Hematopoietic multipotent progenitor cell treated with erythropoietin and hydrocortisone succinate and interleukin-3 and kit ligand, for 8 days (in vitro differentiated cells): ENCODE measurements around the gene SH3GL2.

Experiments
- DNase-seq: peaks from one replicate; pipeline ENCODE4 v3.0.0-alpha.2; 2015

Gene SH3GL2

GRCh38 chr9:17611917-17612316 is 33.1 kb downstream of the SH3GL2 start:
- DNase-seq, result no peak

- no peak for DNase-seq
Observed at GRCh38 chr9:17613758-17614157, 34.9 kb downstream of the SH3GL2 start.

- no peak for DNase-seq
Observed at GRCh38 chr9:17614250-17614649, 35.4 kb downstream of the SH3GL2 start.

- no peak for DNase-seq
Observed at GRCh38 chr9:17614903-17615302, 36.0 kb downstream of the SH3GL2 start.

- DNase-seq, result no peak
Observed at GRCh38 chr9:17622141-17622540, 43.3 kb downstream of the SH3GL2 start.

GRCh38 chr9:17622749-17623148 is 43.9 kb downstream of the SH3GL2 start:
- no peak for DNase-seq

GRCh38 chr9:17623965-17624364 is 45.1 kb downstream of the SH3GL2 start:
- no peak for DNase-seq

- DNase-seq, result no peak
Observed at GRCh38 chr9:17624571-17624970, 45.7 kb downstream of the SH3GL2 start.

GRCh38 chr9:17625644-17626388 is 47.0 kb downstream of the SH3GL2 start:
- no peak for DNase-seq

GRCh38 chr9:17627641-17628040 is 48.8 kb downstream of the SH3GL2 start:
- DNase-seq, result no peak

- DNase-seq, result no peak
Observed at GRCh38 chr9:17628624-17629023, 49.8 kb downstream of the SH3GL2 start.

- DNase-seq, result no peak
Observed at GRCh38 chr9:17630531-17630949, 51.7 kb downstream of the SH3GL2 start.

GRCh38 chr9:17631396-17631795 is 52.5 kb downstream of the SH3GL2 start:
- no peak for DNase-seq

- no peak for DNase-seq
Observed at GRCh38 chr9:17632994-17633393, 54.1 kb downstream of the SH3GL2 start.

- DNase-seq, result no peak
Observed at GRCh38 chr9:17635115-17635890, 56.4 kb downstream of the SH3GL2 start.

- no peak for DNase-seq
Observed at GRCh38 chr9:17636349-17636748, 57.5 kb downstream of the SH3GL2 start.

- DNase-seq, result no peak
Observed at GRCh38 chr9:17636821-17637220, 58.0 kb downstream of the SH3GL2 start.

- DNase-seq, result no peak
Observed at GRCh38 chr9:17637229-17637628, 58.4 kb downstream of the SH3GL2 start.

- DNase-seq, result no peak
Observed at GRCh38 chr9:17648516-17648915, 69.7 kb downstream of the SH3GL2 start.

GRCh38 chr9:17651725-17652124 is 72.9 kb downstream of the SH3GL2 start:
- no peak for DNase-seq

- DNase-seq, result no peak
Observed at GRCh38 chr9:17653947-17654465, 75.1 kb downstream of the SH3GL2 start.

GRCh38 chr9:17656889-17657288 is 78.0 kb downstream of the SH3GL2 start:
- DNase-seq, result no peak

GRCh38 chr9:17658237-17658636 is 79.4 kb downstream of the SH3GL2 start:
- no peak for DNase-seq

GRCh38 chr9:17660158-17660557 is 81.3 kb downstream of the SH3GL2 start:
- DNase-seq, result no peak
